ENCODE results near the gene PHACTR2. TPM values are rescaled to one million over a fixed set of nuclear protein-coding genes. Genes with fewer than 3 reads are reported as not detected.
A peak's percentile ranks its signal among the peaks of the same experiment; 100 is the strongest.
"Not testable (repeated sequence)": the region's sequence is repeated elsewhere in the genome, so short reads cannot be mapped to it uniquely, and the experiment has no call there.

Gene PHACTR2
- total RNA-seq, 2 experiments from 2014 or later: 19.6 to 25.0 TPM

- Histone ChIP-seq H3K27ac (ENCODE audit: low read depth in 1 of 2, low read length in 2 of 2) (no peak overlapping the region), H3K4me3 (ENCODE audit: low read length) (no peak overlapping the region), H3K36me3 (ENCODE audit: insufficient read depth, low read length) (no peaks in the 10 kb centered on the region), H3K9me3 (ENCODE audit: control insufficient read depth in 1 of 2, insufficient read depth in 1 of 2, low read length in 2 of 2) (no peaks in the 10 kb centered on the region), H3K27me3 (ENCODE audit: control insufficient read depth in 1 of 2, insufficient read depth in 2 of 2, low read length in 2 of 2) (no peaks in the 10 kb centered on the region), H3K4me1 (ENCODE audit: insufficient read depth, low read length) (no peaks in the 10 kb centered on the region)
- H3K36me3 Mint-ChIP-seq (ENCODE audit: low read depth): peaks cover 9% of the 10 kb centered on the region
- H3K4me1 Mint-ChIP-seq (ENCODE audit: low read depth): peaks cover 36% of the 10 kb centered on the region
- H3K27me3 Mint-ChIP-seq: no peaks in the 10 kb centered on the region
- ATAC-seq (ENCODE audit: poor library complexity): no peak
- CTCF ChIA-PET: no interaction called here
- POLR2A ChIA-PET: interaction anchor here (0.6 kb wide), 1 partner anchor 178 kb away, joined by 3 read pairs; no protein-coding TSS in a partner anchor
- no peak for DNase-seq
- H3K4me3 Mint-ChIP-seq: no peak overlapping the region
- H3K27ac Mint-ChIP-seq: no peak overlapping the region
- intact Hi-C loops (cut with DNase I, micrococcal nuclease): no loop called here
- H3K9me3 Mint-ChIP-seq: no peaks in the 10 kb centered on the region
- no peak for TF ChIP-seq CTCF (IDR thresholded peaks at IDR 0.05)
These were observed 55.7 kb downstream of the PHACTR2 start for GRCh38 chr6:143733510-143733909.

GRCh38 chr6:143734641-143735063 is 56.9 kb downstream of the PHACTR2 start:
- CTCF ChIA-PET: no interaction called here
- H3K9me3 ChIP-seq (ENCODE audit: control insufficient read depth in 1 of 2, insufficient read depth in 1 of 2, low read length in 2 of 2): no peaks in the 10 kb centered on the region
- H3K27ac Mint-ChIP-seq: no peak overlapping the region
- H3K27me3 Mint-ChIP-seq: no peaks in the 10 kb centered on the region
- intact Hi-C loops (cut with DNase I, micrococcal nuclease): no loop called here
- H3K4me1 ChIP-seq (ENCODE audit: insufficient read depth, low read length): peaks cover 3% of the 10 kb centered on the region
- no peaks in the 10 kb centered on the region for H3K36me3 ChIP-seq (ENCODE audit: insufficient read depth, low read length)
- no peak for TF ChIP-seq CTCF (IDR thresholded peaks at IDR 0.05)
- no peaks in the 10 kb centered on the region for H3K36me3 Mint-ChIP-seq (ENCODE audit: low read depth)
- DNase-seq: no peak
- H3K4me3 Mint-ChIP-seq: no peak overlapping the region
- H3K9me3 Mint-ChIP-seq: no peaks in the 10 kb centered on the region
- ATAC-seq (ENCODE audit: poor library complexity): no peak
- no peak overlapping the region for H3K27ac ChIP-seq (ENCODE audit: low read depth in 1 of 2, low read length in 2 of 2)
- POLR2A ChIA-PET: no interaction called here
- no peak overlapping the region for H3K4me3 ChIP-seq (ENCODE audit: low read length)
- no peaks in the 10 kb centered on the region for H3K27me3 ChIP-seq (ENCODE audit: control insufficient read depth in 1 of 2, insufficient read depth in 2 of 2, low read length in 2 of 2)
- H3K4me1 Mint-ChIP-seq (ENCODE audit: low read depth): peaks cover 42% of the 10 kb centered on the region

GRCh38 chr6:143738072-143738690 is 60.4 kb downstream of the PHACTR2 start:
- H3K9me3 ChIP-seq (ENCODE audit: control insufficient read depth in 1 of 2, insufficient read depth in 1 of 2, low read length in 2 of 2); H3K27me3 Mint-ChIP-seq; H3K27me3 ChIP-seq (ENCODE audit: control insufficient read depth in 1 of 2, insufficient read depth in 2 of 2, low read length in 2 of 2); ATAC-seq (ENCODE audit: poor library complexity); intact Hi-C loops (cut with DNase I, micrococcal nuclease); H3K36me3 ChIP-seq (ENCODE audit: insufficient read depth, low read length); H3K9me3 Mint-ChIP-seq; H3K27ac ChIP-seq (ENCODE audit: low read depth in 1 of 2, low read length in 2 of 2); H3K4me1 ChIP-seq (ENCODE audit: insufficient read depth, low read length); H3K4me3 Mint-ChIP-seq; H3K36me3 Mint-ChIP-seq (ENCODE audit: low read depth); DNase-seq; H3K27ac Mint-ChIP-seq; CTCF ChIA-PET; H3K4me3 ChIP-seq (ENCODE audit: low read length): not testable (repeated sequence)
- POLR2A ChIA-PET: interaction anchor here (0.6 kb wide), 1 partner anchor 168 kb away, joined by 3 read pairs; no protein-coding TSS in a partner anchor
- H3K4me1 Mint-ChIP-seq (ENCODE audit: low read depth): peaks cover 28% of the 10 kb centered on the region

- DNase-seq (no peak), ATAC-seq (ENCODE audit: poor library complexity) (peak; percentile 43)
- H3K4me1 Mint-ChIP-seq (ENCODE audit: low read depth): peaks cover 18% of the 10 kb centered on the region
- H3K4me1 ChIP-seq (ENCODE audit: insufficient read depth, low read length): peaks cover 4% of the 10 kb centered on the region
- no peak for TF ChIP-seq CTCF (IDR thresholded peaks at IDR 0.05)
- H3K9me3 Mint-ChIP-seq: no peaks in the 10 kb centered on the region
- intact Hi-C loops (cut with DNase I, micrococcal nuclease): no loop called here
- no peaks in the 10 kb centered on the region for H3K36me3 Mint-ChIP-seq (ENCODE audit: low read depth)
- H3K4me3 Mint-ChIP-seq: no peak overlapping the region
- CTCF ChIA-PET: no interaction called here
- no peak overlapping the region for H3K27ac ChIP-seq (ENCODE audit: low read depth in 1 of 2, low read length in 2 of 2)
- no peaks in the 10 kb centered on the region for H3K9me3 ChIP-seq (ENCODE audit: control insufficient read depth in 1 of 2, insufficient read depth in 1 of 2, low read length in 2 of 2)
- H3K4me3 ChIP-seq (ENCODE audit: low read length): no peak overlapping the region
- POLR2A ChIA-PET: no interaction called here
- no peaks in the 10 kb centered on the region for H3K27me3 ChIP-seq (ENCODE audit: control insufficient read depth in 1 of 2, insufficient read depth in 2 of 2, low read length in 2 of 2)
- H3K27me3 Mint-ChIP-seq: no peaks in the 10 kb centered on the region
- no peaks in the 10 kb centered on the region for H3K36me3 ChIP-seq (ENCODE audit: insufficient read depth, low read length)
- peak overlapping the region; percentile 40 for H3K27ac Mint-ChIP-seq
These were observed 61.6 kb downstream of the PHACTR2 start for GRCh38 chr6:143739341-143739851.

All from CD4-positive, alpha-beta T cell (primary cell).